Left hindlimb (tissue), 1 donor: ENCODE results near the gene ZCCHC8.
"Not testable (repeated sequence)": the region's sequence is repeated elsewhere in the genome, so short reads cannot be mapped to it uniquely, and the experiment has no call there.

Source experiments
- DNase-seq: peaks from one replicate; pipeline ENCODE4 v3.0.0-alpha.2; 2018

Gene ZCCHC8

DNA sequence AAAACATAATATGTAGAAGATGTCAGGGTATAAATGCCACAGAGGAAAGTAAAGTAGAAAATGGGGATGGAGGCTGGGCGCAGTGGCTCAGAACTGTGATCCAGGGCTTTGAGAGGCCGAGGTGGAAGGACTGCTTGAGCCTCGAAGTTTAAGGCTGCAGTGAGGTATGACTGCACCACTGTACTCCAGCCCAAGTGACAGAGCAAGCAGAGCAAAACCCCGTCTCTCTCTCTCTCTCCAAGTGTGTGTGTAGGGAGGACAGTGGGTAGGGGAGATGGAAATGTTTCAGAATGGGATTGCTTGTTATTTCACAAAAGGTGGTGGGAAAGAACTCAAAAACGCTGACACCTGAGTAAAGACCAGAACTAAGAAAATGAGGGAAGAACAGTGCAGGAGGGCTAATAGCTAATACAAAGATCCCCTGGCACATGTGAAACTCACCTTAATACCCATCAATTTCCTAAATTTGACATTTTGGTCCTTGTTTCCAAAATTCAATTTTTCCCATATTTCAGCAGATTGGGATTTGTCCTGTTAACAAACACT is 5.7 kb upstream of the ZCCHC8 start:
- DNase-seq: no peak

DNA sequence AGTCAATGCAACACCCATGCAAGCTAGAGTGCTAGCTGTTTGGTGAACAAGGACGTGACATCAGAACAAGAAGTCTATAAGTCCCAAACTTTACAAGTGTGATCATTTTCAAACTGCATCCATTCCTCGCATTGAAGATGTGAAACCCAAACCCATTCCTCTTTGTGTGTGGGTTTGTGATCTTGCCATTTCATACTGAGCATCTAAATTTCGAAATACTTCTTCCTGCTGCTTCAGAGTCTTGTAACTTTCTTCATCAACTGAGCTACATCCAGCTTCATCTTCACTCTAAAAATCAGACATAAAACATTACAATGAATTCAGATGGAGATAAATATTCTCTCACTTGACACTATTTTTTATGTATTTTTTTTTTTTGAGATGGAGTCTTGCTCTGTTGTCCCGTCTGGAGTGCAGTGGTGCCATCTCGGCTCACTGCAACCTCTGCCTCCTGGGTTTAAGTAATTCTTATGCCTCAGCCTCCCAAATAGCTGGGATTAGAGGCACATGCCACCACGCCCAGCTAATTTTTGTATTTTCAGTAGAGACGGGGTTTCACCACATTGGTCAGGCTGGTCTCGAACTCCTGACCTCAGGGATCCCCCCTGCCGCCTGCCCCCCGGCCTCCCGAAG is 4.8 kb upstream of the ZCCHC8 start:
- no peak for DNase-seq

DNA sequence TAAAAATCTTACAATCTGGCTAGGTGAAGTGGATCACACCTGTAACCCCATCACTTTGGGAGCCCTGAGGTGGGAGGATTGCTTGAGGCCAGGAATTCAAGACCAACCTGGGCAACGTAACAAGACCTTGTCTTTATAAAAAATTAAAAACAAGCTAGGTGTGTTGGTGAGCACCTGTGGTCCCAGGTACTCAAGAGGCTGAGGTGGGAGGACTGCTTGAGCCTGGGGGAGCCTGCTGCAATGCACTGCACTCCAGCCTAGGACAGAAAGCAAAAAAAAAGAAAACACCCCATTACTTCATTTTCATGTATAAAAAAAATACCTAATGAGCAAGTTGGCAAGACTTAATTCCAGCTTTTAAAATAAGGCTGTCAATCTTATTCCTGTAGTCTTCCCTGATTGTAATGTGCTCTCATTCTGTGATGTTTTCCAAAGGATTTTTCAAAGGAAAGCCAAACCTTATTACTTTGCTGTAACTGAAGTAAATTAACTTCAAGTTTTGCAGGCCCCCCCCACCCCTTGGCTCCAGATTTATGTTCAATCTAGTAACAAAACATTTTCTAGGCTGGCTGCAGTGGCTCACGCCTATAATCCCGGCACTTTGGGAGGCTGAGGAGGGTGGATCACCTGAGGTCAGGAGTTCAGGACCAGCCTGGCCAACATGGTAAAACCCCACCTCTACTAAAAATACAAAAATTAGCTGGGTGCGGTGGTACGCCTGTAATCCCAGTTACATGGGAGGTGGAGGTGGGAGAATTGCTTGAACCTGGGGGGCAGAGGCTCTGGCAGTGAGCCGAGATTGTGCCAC is 3.3 kb upstream of the ZCCHC8 start:
- no peak for DNase-seq

DNA sequence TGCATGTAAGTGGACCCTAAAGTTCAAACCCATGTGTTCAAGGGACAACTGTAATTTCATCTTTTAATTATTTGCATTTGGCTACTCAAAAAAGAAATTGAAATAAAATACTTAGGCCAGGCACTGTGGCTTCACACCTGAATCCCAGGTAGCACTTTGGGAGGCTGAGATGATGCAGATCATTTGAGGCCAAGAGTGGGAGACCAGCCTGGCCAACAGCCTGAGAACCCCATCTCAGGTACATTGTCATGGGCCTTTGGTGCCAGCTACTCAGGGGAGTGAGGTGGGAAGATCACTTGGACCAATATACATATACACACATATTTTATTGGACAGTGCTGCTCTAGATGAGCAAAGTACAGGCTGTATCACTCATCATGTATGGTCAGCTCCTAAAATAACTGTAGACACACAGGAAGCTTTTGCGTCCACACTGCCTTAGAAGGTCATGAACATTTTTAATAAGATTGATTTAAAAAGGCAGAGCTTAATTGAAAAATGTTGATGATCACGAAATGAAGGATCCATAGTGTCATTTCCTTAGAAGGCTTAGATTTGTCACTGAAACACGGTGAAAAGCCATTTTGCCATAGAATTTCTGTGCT is 2.5 kb upstream of the ZCCHC8 start:
- no peak for DNase-seq

DNA sequence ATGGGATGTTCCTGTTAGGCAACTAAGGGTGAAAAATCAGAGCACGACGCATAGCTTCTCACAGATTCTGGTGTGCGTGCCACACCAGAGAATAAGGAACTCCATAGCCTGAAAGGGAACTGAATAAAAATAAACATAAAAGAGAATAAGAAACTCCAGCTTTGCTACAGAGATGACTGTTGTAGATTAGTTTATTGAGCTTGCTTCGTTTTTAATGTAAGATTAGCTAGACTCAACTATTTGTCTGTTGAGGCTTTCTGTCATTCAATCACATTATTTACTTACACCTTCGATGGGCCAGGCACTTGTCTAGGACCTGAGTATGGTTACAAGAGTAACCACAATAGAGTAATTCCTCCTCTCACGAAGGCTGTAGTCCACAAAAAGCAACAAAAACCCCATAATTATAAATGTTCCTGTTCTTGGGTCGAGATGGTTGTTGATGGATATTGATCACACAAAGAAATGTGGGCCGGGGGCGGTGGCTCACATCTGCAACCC is 807 bp upstream of the ZCCHC8 start:
- DNase-seq: no peak

DNA sequence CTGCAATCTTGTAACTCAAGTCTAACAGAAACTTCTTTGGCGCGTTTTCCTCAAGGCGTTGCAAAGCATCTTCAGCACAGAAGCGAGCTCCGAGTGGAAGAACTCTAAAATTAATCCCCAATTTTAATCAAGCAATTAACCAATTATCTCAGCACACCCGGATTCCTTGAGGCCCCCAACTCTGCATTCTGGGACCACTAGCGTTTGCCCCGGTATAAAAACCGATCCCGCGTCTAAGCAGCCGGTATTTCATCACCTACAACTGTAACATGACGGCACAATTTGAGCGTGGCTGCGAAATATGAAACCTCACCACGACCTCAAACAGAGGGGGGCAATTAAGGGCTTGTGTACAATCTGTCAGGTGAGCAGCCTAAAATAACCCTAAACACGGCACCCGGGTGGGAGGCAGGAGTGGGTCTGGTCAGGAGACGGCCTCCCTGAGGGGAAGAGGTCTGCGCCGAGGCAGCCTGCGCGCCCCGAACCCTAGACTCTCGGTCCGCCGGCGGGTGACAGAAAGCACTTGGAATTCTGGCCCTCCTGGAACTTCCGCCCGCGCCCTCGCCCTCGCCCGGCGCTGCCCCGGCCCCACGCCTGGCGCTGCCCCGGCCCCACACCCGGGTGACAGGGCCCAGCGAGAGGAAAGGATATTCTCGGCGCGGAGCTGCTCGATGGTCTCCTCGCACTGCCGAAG is 594 bp downstream of the ZCCHC8 start:
- DNase-seq: peak; percentile 67

DNA sequence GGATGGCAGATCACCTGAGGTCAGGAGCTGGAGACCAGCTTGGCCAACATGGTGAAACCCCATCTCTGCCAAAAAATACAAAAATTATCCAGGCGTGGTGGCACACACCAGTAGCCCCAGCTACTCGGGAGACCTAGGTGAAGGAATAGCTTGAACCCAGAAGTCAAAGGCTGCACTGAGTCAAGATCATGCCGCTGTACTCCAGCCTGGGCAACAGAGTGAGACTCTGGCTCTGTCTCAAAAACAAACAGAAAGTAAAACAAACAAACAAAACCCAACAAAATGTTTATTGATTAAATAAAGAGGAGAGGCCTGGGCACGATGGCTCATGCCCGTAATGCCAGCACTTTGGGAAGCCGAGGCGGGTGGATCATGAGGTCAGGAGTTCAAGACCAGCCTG is 5.5 kb downstream of the ZCCHC8 start:
- DNase-seq: no peak

DNA sequence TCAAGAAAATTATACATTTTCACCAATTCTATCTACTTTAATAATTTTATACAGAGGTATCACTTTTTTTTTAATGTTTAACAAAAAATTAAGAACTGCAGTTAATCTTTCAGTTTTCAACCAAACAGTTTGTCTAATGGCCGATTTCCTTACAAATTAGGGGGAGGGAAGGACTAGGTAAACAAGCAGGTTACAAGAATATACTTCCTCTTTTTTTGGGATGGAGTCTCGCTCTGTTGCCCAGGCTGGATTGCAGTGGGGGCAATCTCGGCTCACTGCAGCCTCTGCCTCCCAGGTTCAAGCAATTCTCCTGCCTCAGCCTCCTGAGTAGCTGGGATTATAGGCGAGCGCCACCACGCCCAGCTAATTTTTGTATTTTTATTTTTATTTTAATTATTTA is 7.5 kb downstream of the ZCCHC8 start:
- not testable (repeated sequence) for DNase-seq

DNA sequence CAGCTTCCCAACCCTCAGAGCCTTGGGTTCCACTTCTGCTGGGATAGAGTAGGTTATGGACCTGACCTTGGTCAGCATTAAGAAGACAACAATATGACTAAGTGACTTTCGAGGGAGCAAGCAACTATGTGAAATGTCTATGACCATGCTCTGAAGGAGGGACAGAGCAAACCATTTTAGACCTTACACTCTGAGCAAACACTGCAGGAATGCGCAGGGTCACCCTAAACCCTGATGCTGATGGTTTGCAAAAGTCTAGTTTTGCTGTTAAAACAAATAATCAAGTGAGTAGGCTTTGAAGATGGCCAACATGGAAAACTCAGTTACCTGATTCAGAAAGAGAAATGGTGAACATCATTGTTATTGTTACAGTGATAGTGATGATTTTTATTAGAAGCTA is 8.7 kb downstream of the ZCCHC8 start:
- no peak for DNase-seq

DNA sequence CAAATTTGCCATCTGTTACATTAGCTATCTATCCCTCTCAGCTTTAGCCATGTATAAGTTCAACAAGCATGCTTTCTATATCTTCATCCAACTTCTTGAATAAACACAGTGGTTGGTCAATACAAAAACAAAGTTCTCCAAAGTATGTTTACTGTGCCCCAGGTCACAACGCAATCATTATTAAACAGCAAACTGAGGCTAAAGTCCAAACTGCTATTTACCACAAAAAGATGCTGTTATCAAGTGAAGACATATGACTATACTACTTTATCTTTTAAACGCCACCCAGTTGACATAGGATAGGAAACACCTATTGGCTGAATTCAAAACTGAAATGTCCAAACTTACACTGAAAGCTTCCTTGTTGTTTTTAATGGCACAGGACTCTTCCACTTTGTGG is 11.7 kb downstream of the ZCCHC8 start:
- no peak for DNase-seq

DNA sequence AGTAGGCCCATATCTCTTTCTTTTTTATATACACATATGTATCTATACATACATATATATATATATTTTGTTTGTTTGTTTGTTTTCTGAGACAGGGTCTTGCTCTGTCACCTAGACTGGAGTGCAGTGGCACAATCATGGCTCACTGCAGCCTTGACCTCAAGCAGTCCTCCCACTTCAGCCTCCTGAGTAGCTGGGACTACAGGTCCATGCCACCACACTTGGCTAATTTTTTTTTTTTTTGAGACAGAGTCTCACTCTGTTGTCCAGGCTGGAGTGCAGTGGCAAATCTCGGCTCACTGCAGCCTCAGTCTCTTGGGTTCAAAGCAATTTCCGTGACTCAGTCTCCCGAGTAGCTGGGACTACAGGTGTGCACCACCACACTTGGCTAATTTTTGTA is 12.9 kb downstream of the ZCCHC8 start:
- DNase-seq: not testable (repeated sequence)

DNA sequence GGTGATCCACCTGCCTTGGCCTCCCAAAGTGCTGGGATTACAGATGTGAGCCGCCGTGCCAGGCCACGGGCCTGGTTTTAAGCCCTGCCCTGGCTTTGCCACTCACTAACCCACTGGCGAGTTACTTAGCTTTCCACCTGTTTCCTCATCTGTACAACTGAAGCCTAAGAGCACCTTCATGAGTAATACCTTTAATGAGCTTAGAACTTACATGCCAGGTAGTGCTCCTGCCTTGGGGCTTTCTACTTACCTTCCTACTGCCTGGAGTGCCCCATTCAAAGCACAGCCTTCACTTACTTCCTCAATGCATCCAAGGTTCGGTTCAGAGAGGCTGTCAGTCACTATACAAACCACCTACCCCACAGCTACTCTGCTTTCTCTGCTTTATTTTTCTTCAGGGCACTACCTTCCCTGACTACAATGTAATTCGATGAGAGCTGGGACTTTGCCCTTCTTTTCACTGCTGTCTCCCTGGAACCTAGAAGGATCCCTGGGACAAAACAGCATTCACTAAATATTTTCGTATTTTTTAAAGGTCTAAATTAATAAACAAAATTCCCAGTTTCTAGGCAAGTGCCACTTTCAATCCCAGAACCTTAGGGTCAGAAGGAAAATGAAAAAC is 13.8 kb downstream of the ZCCHC8 start:
- no peak for DNase-seq

DNA sequence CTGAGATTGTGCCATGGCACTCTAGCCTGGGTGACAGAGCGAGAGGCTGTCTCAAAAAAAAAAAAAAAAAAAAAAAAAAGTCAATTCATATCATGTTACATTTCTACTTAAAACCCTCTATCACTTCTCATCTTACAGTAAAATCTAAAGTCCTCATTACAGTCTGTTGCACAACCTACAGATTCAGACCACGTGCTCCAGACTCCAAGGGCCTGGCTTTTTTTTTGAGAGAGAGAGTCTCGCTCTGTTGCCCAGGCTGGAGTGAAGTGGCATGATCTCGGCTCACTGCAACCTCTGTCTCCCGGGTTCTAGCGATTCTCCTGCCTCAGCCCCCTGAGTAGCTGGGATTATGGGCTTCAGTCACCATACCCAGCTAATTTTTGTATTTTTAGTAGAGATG is 14.4 kb downstream of the ZCCHC8 start:
- not testable (repeated sequence) for DNase-seq

DNA sequence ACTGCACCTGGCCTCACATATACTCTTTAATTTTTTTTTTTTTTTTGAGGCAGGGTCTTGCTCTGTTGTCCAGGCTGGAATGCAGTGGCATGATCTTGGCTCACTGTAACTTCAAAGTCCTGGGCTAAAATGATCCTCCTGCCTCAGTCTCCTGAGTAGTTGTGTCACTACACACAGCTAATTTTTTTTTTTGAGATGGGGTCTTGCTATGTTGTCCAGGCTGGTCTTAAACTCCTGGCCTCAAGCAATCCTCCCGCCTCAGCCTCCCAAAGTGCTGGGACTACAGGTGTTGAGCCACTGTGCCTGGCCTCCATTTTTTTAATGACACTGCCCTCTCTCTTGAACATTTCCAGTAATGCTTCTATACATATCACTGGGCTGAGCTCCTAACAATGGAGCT is 16.3 kb downstream of the ZCCHC8 start:
- not testable (repeated sequence) for DNase-seq

DNA sequence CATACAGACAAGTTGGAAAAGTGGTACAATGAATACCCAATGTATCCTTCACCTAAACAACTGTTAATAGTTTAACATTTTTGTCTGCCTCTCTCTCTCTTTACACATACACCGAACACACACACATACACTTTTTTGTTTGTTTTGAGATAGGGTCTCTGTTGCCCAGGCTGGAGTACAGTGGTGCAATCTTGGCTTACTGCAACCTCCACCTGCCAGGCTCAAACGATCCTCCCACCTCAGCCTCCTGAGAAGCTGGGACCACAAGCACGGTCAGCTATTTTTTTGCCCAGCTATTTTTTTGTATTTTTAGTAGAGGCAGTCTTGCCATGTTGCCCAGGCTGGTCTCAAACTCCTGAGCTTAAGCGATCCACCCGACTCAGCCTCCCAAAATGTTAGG is 16.8 kb downstream of the ZCCHC8 start:
- no peak for DNase-seq

DNA sequence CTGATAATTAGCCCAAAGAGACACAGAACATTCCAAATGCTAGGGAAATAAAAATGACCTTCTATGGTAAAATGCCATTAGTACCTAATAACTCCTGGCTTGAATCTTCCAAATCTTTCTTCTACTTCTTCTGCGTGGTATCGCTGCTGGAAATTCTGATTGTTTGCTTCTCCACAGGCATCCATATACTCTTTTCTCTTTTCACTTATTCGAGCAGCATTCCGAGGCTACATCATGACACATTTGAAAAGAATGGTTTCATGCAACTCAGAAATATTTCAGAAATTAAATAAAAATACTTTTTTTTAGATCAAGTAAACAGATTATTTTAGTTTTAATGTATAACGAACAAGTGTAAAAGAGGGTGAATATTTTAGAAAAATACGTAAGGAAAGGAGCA is 18.9 kb downstream of the ZCCHC8 start:
- DNase-seq: no peak

DNA sequence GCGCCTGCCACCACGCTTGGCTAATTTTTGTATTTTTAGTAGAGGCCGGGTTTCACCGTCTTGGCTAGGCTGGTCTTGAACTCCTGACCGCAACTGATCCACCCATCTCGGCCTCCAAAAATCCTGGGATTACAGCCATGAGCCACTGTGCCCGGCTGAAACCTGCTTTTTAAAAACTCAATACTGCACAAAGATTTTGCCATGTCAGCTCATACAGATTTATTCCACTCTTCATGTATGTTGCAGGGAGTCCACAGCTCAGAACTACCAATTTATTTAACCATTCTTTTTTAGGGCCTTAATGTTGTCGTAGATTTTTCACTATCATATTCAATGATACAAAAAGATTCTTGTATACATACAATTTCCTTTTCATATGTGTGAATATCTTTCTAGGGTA is 20.0 kb downstream of the ZCCHC8 start:
- DNase-seq: no peak

DNA sequence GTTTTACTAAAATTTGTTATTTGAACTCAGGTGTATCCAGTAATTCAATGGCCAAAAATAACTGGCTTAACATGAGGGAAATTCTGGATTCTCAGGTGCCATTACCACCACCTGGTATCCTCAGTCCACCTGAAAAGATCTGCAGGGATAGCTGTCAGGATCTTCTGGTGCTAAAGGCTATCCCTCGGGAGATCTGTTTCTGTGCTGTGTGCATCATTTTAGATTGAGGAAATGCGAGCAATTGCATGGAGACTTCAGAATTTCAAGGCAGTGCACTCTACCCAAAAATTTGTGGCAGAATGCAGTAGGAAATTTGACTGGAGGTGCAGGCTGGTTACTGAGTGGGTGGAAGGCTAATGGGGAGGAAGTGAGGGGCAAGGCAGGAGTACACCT is 26.4 kb downstream of the ZCCHC8 start:
- no peak for DNase-seq

DNA sequence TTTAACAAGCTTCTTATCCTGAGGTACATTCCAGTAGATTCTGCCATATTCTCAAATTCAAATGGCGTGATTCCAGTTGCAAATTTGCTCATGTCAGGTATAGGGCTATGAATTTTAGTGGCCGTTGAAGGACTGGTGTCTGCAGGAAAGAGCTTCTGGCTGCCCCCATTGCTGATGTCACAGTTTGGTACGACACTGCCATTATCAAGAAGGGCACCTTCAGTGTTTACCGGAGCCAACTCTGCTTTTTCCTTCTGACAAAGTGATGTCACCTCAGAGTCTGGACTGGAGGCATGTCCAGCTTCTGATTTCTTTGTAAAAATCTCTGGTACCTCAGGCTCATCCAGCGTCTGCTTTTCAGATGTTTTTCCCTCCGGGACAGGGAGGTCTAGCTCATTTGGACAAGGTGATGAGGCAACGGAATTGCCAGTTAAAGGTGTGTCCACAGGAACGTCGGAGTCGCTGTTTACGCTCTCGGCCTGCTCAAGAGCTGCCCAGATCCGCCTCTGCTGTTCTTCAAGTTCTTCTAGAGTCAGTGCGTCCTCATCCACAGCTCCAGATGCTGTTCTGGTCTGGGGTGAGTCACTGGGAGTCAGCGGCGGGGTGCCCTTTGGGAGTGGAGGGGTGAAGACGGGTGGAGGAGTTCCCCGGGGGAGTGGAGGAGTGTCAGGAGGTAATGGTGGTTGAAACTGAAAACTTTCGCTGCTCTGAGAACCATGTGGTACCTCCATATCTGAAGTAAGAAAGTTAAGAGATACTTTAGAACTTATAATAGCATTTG is 27.0 kb downstream of the ZCCHC8 start:
- DNase-seq: no peak

DNA sequence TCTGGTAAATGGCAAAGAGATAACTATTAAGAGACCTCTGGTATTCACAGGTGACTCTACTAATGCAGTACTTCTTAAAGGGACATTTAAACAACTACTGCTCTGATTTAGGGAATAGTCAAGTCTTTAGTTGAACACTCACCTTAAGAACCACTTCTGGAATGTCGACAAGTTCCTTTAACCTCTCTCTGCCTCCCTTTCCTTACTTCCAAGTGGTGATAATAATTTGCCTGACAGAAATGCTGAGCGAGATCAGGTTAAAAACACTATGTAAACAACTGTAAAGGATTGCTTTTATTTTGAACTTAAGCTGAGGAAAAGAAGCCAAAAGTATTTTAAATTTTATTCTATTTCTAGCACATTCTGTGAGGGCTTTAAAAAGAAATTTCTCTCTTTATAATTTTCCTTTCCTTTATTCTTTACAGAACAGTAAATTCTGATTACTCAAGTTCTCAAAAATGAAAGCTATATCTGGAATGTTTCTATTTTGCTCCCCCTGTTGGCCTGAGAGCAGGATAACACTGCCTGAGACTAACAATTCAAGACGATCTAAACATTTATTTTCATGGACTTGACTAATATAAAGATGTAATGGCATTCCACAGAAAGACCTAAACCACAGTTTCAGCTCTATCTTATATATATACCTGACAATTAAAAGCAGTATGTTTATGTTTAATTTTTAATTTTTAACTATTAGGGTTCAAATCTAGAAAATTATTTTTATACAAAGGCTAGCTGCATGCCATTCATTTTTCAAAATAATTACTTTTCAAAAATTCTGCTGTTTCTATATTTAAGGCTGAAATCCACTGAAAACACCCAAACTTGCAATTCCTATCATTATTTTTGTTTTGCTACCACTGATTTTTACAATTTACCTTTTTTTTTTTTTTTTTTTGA is 29.2 kb downstream of the ZCCHC8 start:
- DNase-seq: no peak

DNA sequence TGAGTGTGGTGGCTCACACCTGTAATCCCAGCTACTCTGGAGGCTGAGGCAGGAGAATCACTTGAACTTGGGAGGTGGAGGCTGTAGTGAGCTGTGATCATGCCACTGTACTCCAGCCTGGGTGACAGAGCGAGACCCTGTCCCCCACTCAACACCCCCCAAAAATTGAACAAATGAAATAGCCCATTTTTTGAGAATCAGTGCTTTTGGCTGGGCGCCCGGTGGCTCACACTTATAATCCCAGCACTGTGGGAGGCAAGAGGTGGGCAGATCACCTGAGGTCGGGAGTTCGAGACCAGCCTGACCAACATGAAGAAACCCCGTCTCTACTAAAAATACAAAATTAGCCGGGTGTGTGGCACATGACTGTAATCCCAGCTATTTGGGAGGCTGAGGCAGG is 30.2 kb downstream of the ZCCHC8 start:
- not testable (repeated sequence) for DNase-seq
